HG03521 (cell line): ENCODE results near the gene ANXA6.
"Not testable (repeated sequence)": the region's sequence is repeated elsewhere in the genome, so short reads cannot be mapped to it uniquely, and the experiment has no call there.

Source experiments
- ATAC-seq: cut with Tn5 transposase; IDR thresholded peaks from one replicate; pipeline ENCODE4 v1.9.1; 2021; ENCODE audit warnings: mild to moderate bottlenecking, moderate library complexity; ENCODE audit not compliant: unreplicated experiment

ANXA6 gene

DNA sequence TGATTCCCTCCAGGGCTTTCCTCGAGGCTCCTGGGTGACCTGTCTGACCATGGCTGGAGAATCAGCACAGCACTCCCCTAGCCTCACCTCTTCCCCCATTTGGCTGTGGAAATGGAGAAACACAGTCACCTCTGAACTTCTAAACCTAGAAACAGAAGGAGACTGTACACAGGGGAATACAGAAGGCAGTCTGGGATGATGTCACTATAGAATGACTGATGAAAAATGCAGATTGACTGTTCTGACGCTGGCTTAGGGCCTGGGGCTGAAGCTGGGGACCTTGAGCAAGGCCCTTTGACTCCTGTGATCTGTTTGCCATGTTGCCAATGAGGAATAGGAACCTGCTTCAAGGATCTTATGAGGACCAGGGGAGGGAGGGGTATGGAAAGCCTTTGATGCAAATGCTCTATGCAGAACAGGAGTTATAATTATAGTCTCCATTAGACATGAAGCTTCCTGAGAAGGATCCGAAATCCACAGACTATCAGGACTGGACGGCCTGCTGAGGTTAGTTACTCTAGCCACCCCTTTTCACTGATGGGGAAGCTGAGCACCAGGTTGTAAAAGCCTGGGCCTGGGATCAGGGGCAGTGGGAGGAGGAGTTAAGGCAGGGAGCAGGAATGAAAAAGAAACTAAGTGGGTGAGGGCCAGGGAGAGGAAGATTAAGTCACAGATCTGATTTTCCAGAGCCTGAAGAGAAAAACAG, 24.4 kb upstream of the ANXA6 start:
- no peak for ATAC-seq

DNA sequence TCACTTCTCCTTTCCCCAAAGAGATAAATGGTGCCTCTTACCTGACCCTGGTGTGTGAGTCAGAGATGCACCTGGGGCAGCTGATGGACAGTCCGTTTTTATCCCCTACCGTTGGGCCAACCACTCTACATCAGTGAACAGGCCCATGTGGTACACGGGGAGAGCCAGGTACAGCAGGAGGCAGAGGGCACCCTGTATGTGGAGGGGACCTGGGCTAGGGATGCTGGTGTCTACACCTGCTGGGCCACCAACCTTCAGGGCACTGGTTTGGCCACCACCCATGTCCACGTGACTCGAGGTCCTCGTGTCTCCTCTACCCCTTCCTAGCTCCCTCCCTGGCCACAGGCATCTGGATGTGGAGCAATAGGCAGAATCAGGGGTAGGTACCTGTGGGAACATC, 22.7 kb upstream of the ANXA6 start:
- no peak for ATAC-seq

DNA sequence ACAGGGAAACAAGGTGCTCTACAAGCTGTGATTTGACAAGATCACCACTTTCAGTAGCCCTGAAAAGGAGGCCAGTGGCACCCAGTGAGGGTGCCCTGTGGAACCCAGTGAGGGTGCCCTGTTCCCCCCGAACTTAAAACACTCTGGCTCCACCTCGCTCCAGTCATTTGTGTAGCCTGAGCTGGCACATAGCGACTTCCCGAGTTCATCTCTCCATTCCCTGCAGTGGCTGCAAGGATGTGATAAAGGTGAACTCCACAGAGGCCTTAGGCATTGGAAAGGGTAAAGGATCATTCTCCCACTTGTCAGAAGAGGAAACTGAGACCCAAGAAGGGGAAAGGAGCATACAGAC, 21.9 kb upstream of the ANXA6 start:
- ATAC-seq: no peak

DNA sequence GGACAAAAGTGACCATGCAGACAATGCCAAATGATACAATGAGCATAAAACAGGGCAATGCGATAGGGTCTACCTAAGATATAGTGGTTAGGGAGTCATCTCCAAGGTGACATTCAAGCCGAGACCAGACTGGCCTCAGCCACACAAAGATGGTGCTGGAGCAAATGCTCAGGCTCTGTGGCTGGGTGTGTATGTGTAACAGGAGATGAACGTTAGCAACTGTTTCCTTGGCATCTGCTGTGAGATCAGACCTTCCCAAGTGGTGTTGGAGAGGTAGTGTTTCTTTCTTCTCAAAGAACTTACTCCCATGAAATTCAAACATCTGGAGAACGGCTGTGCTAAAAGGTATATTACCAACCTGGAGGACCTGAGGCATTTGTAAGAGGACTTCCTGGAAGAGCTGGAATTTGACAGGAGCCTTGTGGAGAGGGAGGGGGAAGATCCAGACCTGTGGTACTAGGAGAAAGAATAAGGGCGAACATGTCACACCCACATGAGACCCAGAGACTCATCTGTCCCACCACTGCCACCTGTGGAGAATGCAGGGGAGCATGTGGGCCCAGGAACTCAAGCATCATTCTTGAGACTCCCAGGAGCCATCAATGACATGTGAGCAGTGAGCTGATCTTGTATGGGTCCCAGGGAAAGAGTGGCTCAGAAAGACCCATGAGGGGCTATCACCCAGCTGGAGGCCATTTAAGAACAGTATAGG, 21.4 kb upstream of the ANXA6 start:
- no peak for ATAC-seq

DNA sequence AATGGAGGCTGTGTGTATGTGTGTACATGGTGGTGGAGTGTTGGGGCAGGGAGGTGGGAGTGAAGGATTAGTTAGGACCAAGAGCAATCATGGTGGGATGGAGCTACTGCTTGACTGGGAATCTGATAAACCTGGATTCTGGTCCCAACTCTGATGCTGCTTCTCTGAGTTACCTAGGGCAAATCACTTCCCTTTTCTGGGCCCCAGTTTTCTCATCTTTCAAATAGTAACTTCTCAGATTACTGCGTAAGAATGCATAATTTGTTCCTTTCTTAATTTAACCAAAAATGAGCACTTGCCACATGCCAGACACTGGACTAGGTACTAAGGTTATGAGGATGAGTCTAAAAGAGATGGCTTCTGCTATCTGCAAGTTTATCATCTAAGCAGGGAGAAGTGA, 20.8 kb upstream of the ANXA6 start:
- ATAC-seq: no peak

DNA sequence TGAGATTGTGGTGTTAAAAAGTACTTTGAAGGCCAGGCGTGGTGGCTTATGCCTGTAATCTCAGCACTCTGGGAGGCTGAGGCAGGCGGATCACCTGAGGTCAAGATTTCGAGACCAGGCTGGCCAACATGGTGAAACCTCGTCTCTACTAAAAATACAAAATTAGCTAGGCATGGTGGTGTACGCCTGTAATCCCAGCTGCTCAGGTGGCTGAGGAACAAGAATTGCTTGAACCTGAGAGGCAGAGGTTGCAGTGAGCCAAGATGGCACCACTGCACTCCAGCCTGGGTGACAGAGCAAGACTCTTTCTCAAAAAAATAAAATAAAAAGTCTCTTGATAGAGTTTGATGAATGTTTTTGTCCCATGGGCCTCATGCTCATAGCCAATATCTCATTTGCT, 18.7 kb upstream of the ANXA6 start:
- not testable (repeated sequence) for ATAC-seq

DNA sequence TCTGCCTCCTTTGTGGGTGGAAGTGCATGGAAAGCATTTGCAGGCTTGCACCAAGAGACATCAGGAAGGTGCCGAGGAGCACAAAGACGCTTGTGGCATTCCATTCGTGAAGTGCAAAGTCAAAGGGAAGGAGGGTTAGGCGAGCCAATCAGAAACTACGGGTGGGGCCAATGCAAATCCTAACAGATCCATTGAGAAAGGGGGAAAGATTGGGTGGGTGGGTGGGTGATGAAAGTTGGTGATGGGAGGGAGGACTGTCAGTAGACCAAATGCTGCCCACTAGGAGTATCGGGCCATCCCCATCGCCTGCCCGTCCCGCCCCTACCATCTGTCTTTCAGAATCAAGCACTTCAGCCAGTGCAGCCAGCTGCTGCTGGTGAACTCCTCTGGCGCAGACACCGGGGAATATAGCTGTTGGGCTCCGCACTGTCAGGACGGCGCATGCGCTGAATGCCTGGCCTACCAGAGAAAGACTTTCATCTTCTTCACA, 17.1 kb upstream of the ANXA6 start:
- no peak for ATAC-seq

DNA sequence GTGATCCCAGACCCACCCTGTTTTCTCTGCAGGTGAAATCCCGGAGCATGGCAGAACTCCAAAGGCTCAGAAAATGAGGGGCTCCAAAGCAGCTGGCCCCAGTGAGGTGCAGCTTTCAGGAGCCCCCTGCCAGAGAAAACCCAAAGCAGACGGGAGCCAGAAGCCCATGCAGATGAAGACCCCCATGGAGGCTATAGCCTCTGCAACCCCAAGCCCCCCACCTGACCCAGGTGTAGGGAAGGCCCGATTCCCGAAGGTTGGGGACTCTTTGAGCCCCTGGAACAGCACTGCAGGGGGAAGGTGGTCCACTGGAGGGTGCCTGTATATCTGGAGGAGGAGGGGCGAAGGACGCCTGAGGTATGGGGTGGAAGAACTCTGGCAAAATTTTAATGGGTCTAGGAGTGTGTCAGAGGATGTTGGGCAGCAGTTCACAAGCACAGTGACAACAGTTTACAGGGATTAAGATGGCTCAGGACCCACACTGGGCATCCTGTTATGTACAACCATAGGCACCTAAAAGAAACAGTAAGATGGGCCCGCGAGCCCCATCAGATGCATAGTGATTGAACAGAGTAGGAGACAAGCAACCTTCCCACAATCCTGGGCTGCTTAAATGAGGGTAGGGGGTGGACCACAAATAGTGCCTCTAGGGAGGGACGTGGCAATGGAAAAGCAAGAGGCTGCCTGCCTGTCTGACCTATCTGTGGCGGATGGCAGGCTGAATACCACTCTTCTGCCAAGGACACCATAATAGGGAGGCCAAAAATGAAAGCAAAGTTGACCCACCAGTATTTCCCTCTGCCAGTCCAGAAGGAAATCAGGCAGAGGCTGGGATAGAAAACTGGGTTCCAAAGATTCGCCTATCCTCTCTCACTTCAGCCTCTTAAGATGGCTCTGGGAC, 16.4 kb upstream of the ANXA6 start:
- ATAC-seq: no peak

DNA sequence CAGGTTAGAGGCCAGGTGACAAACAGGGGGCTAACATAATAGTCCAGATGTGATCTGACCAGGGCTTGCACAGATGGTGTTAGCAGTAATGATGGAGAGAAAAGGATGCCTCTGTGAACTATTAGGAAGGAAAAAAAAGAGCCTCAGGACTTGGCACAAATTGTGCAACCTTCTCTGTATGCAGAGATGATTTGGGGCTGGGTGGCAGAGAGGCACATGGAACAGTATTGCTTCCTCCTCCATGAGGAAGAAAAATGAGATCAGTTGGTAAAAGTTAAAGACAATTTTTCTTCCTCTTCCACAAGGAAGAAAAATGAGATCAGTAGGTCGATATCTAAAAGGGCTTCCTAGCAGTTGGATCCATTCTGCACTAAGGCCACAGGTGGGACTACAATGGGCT, 13.9 kb upstream of the ANXA6 start:
- no peak for ATAC-seq

DNA sequence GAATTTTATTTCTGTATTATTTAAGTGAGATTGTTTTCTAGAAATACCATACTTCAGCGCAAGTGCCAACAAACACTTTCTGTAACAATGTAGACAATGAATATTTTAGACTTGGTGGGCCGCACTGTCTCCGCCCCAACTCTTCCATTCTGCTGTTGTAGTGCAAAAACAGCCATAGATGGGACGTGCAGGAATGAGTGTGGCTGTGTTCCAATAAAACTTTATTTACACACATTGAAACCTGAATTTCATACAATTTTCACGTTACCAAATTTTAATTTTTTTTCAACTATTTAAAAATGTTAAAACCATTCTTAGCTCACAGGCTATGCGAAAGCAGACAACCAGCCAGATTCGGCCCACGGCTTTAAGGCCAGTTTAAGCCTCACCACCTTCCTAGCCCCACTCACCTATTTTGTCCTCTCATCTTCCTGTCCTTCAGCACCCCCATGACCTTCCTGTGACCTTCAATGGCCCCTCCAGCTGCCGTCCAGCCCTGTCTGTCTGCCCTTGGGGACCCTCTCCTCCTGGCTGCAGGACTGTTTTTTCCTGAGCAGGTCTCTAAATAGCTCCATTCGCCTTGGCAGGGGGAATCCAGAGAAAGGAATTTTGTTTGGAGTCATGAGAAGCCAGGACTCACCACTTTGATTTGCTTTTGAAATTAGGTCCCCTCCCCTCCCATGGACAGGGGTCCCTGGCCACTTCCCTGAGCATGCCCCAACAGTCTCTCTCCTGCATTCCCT, 11.2 kb upstream of the ANXA6 start:
- ATAC-seq: no peak

DNA sequence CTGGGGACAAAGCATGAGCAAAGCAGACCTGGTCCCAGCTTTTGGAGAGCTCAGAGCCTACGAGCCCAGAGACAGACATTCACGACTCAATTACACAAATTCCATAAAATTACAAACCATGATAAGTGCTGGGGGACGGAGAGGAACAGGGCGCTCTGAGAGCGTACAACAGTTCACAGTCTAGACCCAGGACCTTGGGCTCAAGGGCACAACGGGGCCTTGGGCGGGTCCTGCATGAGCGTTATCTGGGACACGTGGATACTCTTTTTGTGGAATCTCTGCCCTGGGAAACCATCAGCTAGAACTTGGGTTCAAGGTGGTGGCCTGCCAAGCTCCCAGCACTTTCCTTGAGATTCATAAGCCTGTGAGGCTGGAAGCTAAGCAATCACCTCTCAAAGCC, 9.4 kb upstream of the ANXA6 start:
- no peak for ATAC-seq

DNA sequence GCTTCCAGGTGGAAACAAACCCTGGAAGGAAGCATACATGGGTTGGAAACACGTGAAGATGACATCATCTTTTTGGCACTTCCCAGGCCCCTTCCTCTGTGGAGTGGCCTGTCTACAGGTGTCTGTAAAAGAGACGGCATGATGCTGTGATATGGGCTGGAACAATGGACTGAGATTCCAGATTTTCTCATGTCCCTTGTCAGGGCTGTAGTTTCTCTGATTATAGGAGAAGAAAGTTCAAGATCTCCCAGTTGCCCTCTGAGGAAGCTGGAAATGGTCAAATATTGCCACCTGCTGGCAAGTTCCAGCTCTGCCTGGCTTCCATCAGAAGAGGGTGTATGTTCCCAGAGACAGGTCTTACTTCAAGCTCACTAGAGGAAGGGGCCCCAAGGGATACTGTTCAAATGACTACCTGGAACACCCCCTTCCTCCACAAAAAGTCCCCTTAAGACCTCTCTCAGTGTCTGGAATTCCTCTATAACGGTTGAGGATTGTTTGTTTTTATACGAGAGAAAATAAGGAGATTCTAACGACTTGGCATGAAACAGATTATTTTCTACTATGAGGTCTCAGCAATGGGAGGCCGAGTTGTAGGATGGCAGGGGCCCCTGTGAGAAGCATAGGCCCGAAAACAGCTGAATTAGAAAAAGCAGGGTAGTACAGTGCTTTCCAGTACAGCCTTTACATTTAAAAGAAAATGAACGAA, 7.3 kb upstream of the ANXA6 start:
- peak; percentile 83 for ATAC-seq

DNA sequence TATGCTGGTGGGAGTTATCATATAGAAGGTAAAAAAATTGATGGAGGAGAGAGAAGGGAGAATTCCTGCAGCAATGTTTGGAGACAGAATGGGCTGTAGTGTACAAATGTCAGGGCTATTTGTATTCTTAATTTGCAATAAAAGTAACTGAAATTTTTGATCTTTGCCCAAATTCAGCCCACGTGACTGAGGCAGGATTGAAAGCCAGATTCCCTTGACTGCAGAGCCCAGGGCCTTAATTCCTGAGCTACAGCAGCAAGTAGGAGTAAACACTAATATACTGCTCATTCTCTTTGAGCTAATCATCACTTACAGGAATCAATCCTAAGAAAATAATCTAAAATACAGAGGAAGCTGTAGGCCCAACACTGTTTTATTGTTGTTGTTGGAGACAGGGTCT, 5.2 kb upstream of the ANXA6 start:
- no peak for ATAC-seq

DNA sequence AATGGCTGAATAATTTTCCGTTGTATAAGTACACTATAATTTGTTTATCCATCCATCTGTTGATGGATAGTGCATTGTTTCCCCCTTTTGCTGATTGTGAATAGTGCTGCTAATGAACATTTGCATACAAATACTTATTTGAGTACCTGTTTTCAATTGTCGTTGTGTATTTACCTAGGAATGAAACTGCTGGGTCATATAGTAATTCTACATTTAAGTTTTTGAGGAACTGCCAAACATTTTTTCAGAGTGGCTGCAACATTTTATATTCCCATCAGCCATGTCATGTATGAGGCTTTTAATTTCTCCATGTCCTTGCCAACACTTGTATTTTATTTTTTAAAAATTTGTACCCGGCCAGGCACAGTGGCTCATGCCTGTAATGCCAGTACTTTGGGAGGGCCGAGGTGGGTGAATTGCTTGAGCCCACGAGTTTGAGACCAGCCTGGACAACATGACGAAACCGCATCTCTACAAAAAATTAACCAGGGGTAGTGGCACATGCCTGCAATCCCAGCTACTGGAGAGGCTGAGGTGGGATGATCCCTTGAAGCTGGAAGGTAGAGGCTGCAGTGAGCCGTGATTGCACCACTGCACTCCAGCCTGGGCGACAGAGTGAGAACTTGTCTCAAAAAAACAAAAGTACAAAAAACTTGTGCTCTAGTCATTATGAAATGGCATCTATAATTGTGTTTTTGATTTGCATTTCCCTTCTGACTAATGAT, 2.2 kb upstream of the ANXA6 start:
- no peak for ATAC-seq

DNA sequence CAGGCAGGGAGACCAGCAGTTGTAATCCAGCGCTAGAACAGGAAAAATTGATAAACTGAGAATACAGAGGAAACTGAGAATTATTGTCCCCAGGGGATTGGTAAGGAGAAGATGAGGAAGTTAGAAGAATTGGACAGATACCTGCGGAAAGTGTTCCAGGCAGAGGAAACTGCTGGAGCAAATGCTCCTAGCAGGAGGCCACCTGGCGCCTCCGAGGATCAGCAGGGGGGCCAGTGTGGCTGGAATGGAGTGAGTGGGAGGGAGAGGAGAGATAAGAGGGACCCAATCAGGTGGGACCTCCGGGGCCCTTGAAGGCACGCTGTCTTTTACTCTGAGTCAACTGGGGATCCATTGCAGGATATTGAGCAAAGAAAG, 695 bp upstream of the ANXA6 start:
- ATAC-seq: no peak

DNA sequence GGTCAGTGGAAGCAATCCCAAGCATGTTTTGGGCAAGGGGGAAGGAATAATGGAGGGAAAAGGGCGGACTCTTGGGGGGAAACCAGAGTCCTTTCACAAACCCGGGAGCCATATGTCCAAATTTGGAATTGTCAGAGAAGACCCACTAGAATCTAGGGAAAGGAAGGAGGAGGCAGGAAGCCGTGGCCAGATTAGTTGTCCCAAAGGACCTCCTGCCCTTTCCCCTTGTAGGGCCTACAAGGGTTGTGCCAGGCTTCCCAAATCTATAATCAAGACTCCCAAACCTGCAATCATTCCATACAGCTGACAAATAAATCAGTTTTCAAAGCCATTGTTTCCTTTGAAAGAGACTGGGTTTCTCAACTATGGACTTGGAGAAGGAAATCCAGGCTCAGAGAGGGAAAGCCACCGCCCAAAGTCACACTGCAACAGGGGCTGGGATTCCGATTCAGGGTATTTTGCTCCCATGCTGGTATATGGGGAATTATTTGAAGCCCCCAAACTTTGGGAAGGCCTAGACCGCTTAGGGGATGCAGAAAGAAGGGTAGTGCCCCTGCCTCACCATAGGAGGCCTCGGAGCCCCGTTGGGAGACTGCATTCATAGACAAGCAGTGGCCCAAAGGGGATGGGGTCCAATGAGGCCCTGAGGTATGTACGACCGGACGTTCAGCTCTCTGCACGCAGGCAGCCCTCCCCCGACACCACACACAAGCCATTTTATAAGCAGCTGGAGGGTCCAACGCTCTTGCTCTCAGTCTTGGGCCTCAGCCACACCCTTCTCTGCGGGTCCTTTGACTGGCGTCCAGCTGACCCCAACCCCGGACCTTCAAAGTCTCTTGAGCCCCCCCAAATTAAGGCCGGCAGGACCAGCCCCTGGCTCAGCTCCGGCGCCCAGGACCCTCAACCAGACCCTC, 815 bp downstream of the ANXA6 start:
- peak; percentile 31 for ATAC-seq

DNA sequence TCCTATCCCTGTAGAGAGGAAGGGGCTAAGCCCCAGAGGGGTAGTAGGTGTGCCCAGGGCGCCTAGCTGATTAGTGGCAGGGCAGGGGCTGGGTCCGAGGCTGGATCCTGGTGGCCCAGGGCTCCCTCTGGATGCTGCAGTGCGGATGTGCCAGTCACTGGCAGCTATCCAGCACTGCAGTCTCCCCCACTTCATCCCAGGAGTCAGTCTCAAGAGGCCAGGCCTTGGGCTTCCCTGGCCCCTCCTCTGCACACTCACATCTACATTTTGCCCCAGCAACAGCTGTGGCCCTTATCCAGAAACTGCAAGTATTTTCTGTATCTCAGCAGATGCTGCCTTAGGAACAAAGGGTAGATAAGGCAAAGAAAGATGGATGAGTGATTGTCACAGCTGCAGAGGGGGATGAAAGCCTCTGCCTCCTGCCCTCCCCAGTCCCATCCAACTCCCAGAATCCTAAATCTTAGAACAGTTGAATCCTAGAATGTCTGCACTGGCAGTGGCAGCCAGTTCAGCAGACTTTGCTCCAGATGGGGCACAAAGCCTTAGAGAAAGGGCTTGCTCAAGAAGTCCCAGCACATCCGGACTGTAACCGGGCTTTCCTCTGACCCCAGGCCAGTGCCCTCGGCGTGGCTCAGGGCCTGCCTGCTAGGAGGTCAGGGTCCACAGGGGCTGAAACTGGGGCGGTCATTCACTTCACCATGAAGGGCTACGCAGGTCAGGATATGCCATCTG, 1.6 kb downstream of the ANXA6 start:
- ATAC-seq: no peak
